Measurements from ENCODE around the gene RHOXF1. TPM values are rescaled to one million over a fixed set of nuclear protein-coding genes. Genes with fewer than 3 reads are reported as not detected.

Gene RHOXF1
- not detected in 2 replicates for total RNA-seq

GRCh38 chrX:120115438-120115963, at the start of gene RHOXF1:
Gene RHOXF1 (minus strand): TSS chrX:120115913. CDS start chrX:120115862, 51 bp downstream.

GRCh38 chrX:120158313-120158712, 42.6 kb upstream of the RHOXF1 start, which contains the start of gene RHOXF2:
Gene RHOXF2 (plus strand): TSS chrX:120158613. CDS start chrX:120158751, 138 bp downstream.

DNA sequence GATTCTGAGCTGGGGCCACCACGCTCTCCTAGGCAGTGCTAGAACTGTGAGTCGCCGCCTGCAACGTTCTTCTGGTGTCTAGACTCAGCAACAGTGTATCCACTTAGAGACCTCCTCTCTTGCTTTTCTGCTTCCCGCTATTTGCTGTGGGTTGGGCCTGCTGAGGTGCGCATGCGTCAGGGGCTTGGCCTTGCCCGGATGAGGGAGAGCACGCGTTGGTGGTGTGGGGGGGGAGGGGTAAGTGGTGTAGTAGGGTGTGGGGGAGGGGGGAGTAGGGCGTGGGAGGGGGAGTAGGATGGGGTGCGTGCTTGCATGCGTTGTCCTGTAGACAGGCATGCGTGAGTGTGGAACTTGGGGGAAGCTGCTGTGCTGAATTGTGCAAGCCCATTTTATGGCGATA, 38.1 kb downstream of the RHOXF1 start, which contains the start of gene RHOXF2B:
TSS of gene RHOXF2B (minus strand) at position 101 of the 400 bp plus-strand sequence. CDS start 138 bp downstream, outside the sequence.

Other genes with a start within 250 kb of the RHOXF1 start
- 10.1 and 17.5 TPM in 2 replicates for gene RNF113A, start 244.2 kb downstream of the RHOXF1 start, total RNA-seq
- 25.5 and 66.2 TPM in 2 replicates for gene NDUFA1, start 244.1 kb downstream of the RHOXF1 start, total RNA-seq
- gene AKAP14, start 220.0 kb downstream of the RHOXF1 start, total RNA-seq = not detected in 2 replicates
- gene NKAP, start 172.2 kb downstream of the RHOXF1 start, total RNA-seq = 3.9 and 4.3 TPM in 2 replicates
- gene RHOXF2B, start 38.2 kb downstream of the RHOXF1 start, total RNA-seq = not detected in 2 replicates
- not detected in 2 replicates for gene RHOXF2, start 42.7 kb upstream of the RHOXF1 start, total RNA-seq
- 13.4 and 17.2 TPM in 2 replicates for gene ZBTB33, start 134.9 kb upstream of the RHOXF1 start, total RNA-seq
- gene TMEM255A, start 195.5 kb upstream of the RHOXF1 start, total RNA-seq = under 0.01 and 0.05 TPM in 2 replicates
- not detected in 2 replicates for gene ATP1B4, start 246.2 kb upstream of the RHOXF1 start, total RNA-seq

Measured in smooth muscle cell of the umbilical artery (primary cell).